Astrocyte of the spinal cord (primary cell): ENCODE measurements around the gene FAM210B.
"Not testable (repeated sequence)": the region's sequence is repeated elsewhere in the genome, so short reads cannot be mapped to it uniquely, and the experiment has no call there.

ENCODE experiments used
- DNase-seq: peaks from one replicate; pipeline ENCODE4 v3.0.0; 2011; ENCODE audit warnings: low read depth, low spot score
- H3K4me3 ChIP-seq: 2 replicates; pipeline ENCODE4 v1.5.1; 2011; ENCODE audit warnings: low read depth, mild to moderate bottlenecking, low read length, moderate library complexity
- CTCF ChIP-seq: IDR thresholded peaks from 2 replicates; pipeline ENCODE4 v1.5.1; 2012; ENCODE audit warnings: low read depth, mild to moderate bottlenecking, low read length, inconsistent platforms
- in situ Hi-C: cut with HindIII; loops from 2 replicates; pipeline ENCODE4 v1.10.0; 2017; ENCODE audit warnings: low sequenced_read_pairs

FAM210B gene

GRCh38 chr20:56409521-56409920, 50.7 kb downstream of the FAM210B start:
- DNase-seq = no peak

GRCh38 chr20:56409956-56410355, 51.2 kb downstream of the FAM210B start:
- TF ChIP-seq CTCF = no peak
- no peak for DNase-seq
- H3K4me3 ChIP-seq = no peak overlapping the region
- in situ Hi-C loops = no loop called here

More at GRCh38 chr20:56409521-56409920, 50.7 kb downstream of the FAM210B start:
- no peak overlapping the region for H3K4me3 ChIP-seq
- no peak for TF ChIP-seq CTCF
- in situ Hi-C loops = no loop called here

GRCh38 chr20:56411287-56411686, 52.5 kb downstream of the FAM210B start:
- in situ Hi-C loops, DNase-seq, H3K4me3 ChIP-seq: not testable (repeated sequence)

- DNase-seq = peak; percentile 81
- peak within 1 kb of the TSS; percentile 0 for H3K4me3 ChIP-seq
- no peak for TF ChIP-seq CTCF
- in situ Hi-C loops = no loop called here
Observed at GRCh38 chr20:56411759-56412472, 53.1 kb downstream of the FAM210B start, which contains the start of gene CASS4. Gene CASS4 (plus strand): TSS chr20:56412260. CDS start chr20:56412459, 199 bp downstream.

GRCh38 chr20:56412473-56412790, 53.7 kb downstream of the FAM210B start:
- peak overlapping the region; percentile 0 for H3K4me3 ChIP-seq
- DNase-seq = no peak
- no peak for TF ChIP-seq CTCF
- in situ Hi-C loops = no loop called here

- TF ChIP-seq CTCF = no peak
- in situ Hi-C loops = no loop called here
- DNase-seq = no peak
- H3K4me3 ChIP-seq = no peak overlapping the region
Observed at GRCh38 chr20:56412949-56413348, 54.2 kb downstream of the FAM210B start.

GRCh38 chr20:56414842-56415765, 56.3 kb downstream of the FAM210B start:
- TF ChIP-seq CTCF = no peak
- DNase-seq = peak; percentile 37
- in situ Hi-C loops = no loop called here
- H3K4me3 ChIP-seq = no peak overlapping the region
